SH-SY5Y (cell line): ENCODE measurements around the gene ZNF688.

ENCODE experiments used
- GATA2 ChIP-seq: IDR thresholded peaks from 2 replicates; pipeline ENCODE4 v1.6.1; 2011; ENCODE audit warnings: mild to moderate bottlenecking, low read depth, low read length
- GATA3 ChIP-seq: IDR thresholded peaks from 2 replicates; pipeline ENCODE4 v1.6.1; 2011; ENCODE audit warnings: low read depth, mild to moderate bottlenecking, low read length, moderate library complexity

ZNF688 gene

DNA sequence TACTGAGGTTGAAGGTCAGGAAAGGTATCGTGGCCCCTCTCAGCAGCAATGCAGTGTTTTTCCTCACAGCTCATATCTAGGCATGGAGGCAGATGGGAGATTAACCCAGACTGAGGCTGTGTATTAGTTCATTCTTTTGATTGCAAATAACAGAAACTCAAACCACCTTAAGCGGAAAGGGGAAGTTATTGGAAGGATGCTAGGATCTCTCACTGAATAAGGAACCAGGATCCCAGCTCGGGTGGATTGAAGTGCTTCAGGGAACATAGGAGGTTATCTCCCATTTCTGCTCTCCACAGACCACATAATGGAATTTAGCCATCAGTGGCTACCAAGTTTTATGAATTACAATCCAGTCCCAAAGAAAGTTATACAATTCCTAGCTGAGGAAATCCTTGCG is 30.5 kb upstream of the ZNF688 start:
- no peak for TF ChIP-seq GATA2
- TF ChIP-seq GATA3 = no peak

DNA sequence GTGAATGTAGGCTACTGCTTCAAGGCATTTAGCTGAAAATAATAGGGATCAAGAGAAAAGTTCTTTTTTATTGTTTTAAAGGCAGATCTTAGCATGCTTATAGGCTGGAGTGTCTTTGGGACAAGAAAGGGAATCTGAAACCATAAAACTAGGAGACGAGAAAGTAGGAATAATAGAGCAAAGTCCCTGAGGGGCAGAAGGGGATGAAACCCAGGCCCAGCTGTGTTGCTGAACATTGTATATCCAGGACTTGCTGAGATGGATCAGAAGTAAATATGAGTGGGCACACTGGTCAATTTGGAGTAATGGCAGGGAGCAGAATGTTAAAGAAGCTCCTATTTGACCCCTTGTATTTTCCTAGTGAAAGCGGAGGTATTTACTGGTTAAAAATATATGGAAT is 29.4 kb upstream of the ZNF688 start:
- no peak for TF ChIP-seq GATA3
- no peak for TF ChIP-seq GATA2

DNA sequence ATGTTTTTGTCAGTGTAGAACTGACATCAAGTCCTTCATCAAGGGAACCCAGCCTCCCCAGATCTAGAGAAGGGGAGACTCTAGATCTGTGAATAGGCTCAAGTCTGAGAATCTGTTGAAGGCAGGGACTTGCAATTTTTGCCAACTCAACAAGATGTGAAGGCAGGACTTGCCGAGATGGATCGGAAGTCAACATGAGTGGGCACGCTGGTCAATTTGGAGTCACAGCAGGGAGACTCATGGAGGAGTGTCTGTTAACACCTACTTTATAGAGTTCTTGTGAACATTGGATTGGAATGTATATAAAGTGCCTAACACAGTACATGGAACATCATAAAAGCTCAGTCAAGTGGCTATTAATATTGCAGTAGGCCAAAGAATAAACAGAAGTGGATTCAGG is 28.7 kb upstream of the ZNF688 start:
- TF ChIP-seq GATA2 (no peak), GATA3 (no peak)

DNA sequence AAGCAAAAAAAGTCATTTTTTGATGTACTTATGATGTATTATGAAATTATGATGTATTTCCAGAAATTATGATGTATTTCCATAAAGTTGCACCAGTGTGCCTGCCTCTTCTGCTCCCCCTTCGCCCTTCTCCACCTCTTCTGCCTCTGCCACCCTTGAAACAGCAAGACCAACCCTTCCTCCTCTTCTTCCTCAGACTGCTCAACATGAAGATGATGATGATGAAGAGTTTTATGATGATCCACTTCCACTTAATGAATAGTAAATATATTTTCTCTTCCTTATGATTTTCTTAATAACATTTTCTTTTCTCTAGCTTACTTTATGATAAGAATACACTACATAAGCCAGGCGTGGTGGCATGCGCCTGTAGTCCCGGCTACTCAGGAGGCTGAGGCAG is 21.4 kb upstream of the ZNF688 start:
- TF ChIP-seq GATA2 (no peak), GATA3 (no peak)

DNA sequence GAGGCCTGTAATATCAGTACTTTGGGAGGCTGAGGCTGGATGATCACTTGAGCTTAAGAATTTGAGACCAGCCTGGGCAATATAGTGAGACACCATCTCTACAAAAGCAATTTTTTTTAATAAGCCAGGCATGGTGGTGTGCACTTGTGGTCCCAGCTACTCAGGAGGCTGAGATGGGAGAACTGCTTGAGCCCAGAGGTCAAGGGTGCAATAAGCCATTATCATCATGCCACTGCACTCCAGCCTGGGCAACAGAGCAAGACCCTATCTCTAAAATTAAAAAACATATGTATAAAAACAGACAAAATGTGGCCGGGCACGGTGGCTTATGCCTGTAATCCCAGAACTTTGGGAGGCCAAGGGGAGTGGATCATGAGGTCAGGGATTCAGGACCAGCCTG is 17.1 kb upstream of the ZNF688 start:
- no peak for TF ChIP-seq GATA2
- TF ChIP-seq GATA3 = no peak

DNA sequence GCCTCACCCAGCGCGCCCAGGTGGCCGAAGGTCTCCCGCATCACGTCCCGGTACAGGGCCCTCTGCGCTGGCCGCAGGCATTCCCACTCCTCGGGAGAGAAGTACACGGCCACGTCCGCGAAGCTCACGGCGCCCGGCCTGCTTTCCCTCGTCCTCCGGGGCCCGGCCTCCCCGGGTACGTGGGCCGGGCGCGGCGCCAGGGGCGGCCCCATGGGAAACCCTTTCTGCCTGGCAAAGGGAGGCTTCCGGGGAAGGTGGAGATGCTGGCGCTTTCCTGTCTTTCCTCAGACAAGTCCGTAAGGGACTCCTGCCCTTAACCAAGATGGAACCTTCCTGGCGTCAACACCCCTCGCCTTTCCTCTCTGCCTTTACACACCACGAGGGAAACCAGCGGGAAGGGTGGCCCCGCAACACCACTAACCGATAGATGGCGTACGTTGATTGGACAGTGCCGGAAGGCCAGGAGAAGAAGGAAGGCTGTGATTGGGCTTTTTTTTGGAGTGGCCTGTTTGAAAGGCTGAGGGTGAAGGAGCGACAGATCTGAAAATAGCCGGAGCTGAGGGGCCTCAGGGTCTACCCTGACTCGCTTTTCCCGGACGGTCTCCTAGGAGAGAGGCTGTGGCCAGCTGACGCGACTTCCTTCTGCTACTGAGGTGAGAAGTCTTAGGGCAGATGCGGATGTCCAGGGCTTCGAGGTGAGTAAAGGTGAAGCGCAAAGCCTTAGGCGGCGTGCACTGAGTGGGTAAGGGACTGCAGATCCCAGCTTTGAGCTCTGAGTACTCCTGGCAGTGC is 14.1 kb upstream of the ZNF688 start, which contains the start of gene ZNF785:
TSS of gene ZNF785 (minus strand) at position 298 of the 792 bp plus-strand sequence. CDS start at position 212, 86 bp downstream.
- no peak for TF ChIP-seq GATA2
- TF ChIP-seq GATA3 = no peak

DNA sequence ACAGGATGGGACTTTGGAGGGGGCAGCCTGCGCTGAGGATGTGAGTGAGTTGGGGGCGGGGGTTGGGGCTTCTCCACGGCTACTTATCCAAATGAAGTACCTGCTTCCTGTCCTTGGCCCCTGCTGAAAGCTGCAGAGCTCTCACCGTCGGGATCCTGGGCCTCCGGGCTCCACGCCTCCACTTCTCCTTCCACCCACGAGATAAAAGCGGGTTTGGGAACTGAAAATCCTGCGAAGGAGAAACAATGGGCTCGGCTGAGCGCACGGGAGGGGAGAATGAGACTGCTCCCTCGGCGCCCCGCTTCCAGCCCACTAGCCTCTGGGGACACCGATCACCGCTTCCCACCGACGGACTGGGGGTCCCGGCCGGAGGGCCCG is 13.5 kb upstream of the ZNF688 start:
- TF ChIP-seq GATA3 (no peak), GATA2 (no peak)

DNA sequence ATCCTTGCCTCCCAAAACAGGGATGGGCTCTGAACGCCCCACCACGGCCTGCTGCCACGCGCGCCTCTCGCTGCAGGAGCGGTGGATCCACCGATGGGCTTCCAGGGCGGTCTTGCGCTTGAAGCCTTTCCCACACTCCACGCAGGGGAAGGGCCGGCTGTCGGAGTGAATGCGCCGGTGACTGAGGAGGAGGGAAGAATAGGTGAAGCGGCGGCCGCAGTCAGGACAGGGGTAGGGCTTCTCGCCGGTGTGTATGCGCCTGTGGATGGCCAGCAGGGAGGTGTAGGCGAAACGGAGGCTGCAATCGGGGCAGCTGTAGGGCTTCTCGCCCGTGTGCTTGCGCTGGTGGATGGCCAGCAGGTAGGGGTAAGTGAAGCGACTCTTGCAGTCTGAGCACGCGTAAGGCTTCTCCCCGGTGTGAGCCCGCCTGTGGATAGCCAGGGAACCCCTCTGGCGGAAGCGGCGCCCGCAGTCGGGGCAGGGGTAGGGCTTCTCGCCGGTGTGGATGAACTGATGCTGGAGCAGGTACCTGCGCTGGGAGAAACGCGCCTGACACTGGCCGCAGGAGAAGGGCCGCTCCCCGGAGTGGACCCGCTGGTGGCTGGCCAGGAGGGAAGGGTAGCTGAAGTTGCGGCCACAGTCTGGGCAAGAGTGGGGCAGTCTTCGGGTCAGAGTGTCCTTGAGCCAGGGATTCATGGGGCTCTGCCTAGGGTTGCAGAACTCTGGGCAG is 11.3 kb upstream of the ZNF688 start:
- TF ChIP-seq GATA2 (no peak), GATA3 (no peak)

DNA sequence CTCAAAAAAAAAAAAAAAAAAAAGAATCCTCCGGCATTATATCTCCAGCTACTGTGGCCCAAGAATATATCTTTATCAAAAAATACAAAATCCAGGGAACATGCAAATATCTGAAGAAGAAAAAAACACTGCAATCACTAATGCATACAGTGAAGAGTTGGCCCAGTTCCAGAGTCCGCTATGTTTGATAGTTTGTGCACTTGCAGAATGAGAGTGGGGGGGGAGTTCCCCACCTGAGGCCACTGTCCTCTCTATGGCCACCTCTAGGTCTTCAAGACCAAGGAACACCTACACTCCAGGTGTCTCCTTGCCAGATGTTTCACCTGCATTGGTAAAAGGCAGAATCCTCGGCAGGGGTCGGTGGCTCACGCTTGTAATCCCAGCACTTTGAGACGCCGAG is 9.9 kb upstream of the ZNF688 start:
- TF ChIP-seq GATA3 (no peak), GATA2 (no peak)

DNA sequence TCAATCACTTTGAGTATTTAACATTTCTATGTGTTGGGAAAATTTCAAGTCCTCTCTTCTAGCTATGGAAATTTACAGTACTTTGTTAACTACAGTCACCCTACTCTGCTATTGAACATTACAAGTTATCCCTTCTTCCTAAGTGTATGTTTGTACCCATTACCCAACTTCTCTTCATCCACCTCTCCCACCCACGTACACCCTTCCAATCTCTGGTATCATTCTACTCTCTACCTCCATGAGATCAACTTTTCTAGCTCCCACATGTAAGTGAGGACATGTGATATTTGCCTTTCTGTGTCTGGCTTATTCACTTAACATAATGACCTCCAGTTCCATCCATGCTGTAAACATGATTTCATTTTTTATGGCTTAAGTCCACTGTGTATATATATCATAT is 3.2 kb upstream of the ZNF688 start:
- no peak for TF ChIP-seq GATA3
- TF ChIP-seq GATA2 = no peak

DNA sequence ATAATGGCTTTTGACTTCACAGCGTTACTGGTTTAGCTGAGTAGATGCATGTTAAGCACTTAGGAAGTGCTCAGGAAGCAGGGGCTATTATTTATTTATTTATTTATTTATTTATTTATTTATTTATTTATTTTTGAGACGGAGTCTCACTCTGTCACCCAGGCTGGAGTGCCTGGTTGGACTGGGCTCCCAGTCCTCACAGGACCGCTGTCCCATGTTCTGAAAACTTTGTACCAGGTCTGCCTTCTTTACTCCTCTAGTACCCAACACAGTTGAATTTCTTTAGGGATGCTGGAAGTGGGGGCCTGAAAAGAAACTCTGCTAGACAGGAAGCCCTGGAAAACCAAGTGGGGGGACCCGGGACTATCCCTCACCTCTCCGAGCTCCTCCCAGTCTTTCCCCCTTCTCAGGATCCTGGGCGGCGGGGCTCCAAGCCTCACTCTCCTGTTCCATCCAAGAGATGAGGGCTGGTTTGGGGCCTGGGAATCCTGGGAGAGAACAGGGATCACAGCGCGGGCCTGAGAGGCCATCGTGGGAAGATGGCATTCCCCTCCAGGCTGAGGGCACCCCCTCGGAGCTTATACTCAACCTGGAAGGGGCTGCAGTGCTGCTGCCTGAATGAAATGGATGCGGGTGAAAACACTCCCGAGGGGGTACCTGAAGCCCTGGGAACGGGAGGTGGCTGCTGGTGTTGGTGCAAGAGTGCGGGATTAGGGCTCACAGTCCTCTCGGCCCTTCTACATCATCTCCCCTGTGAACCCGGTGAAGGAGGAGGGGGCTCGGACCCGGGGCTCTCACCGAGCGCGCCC is 674 bp downstream of the ZNF688 start:
- TF ChIP-seq GATA3 = no peak

DNA sequence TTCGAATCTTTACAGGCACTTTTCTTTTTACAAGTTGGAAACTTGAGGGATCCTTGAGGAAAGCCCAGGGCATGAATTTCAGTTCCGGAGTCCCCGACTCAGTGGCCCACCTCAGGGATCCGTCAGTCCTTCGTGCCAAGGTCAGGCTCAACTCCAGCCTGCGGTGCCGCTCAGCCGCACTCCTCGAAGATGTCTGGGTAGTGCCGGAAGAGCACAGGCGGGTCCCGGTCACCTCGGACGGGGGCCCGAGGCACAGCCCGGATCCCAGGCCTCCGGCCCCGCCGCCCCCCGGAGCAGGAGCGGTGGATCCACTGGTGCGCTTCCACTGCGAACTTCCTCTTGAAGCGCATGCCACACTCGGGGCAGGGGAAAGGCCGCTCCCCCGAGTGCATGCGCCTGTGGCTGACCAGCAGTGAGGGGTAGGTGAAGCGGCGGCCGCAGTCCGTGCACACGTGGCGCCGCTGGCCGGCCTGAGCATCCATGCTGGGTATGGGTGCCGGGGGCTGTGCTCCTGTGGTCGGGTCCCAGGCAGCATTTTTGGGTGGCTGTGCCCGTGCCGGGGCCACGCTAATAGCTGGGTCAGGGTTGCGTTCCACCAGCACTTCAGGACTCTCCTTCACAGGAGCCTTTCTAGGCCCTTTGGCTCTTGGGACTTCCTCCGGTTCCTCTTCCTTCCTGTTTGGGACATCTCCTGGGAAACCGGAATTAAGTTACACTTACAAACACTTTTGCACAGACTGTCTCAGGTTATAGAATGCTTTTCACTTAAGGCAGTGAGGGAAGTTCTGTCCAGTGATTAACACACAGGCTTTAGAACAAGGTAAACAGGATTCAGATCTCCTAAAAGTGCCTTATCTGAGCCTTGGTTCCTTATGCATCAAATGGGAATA is 1.5 kb downstream of the ZNF688 start:
- TF ChIP-seq GATA2 = no peak
- no peak for TF ChIP-seq GATA3

DNA sequence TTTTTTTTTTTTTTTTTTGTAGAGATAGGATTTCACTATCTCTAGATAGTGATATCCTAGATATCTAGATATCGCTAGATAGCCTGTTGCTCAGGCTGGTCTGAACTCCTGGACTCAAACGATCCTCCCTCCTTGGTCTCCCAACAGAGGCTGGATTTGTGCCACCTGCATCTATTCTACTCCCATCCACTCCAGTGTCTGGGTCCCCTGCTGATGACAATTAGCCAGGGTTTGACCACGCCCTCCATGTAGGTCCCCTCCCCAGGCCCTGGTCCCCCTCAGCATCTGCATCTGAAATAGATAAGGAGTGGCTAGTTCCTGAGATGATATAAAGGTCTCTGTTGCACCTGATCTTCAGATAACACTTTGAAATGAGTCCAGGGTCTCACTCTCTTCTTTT is 2.2 kb downstream of the ZNF688 start:
- TF ChIP-seq GATA3 = no peak
- no peak; the same call in 1 of the 2 replicates for TF ChIP-seq GATA2
